HG03064 (cell line): ENCODE results near the gene SAYSD1.

Experiments used
- ATAC-seq: cut with Tn5 transposase; IDR thresholded peaks from one replicate; pipeline ENCODE4 v1.9.1; 2021; ENCODE audit warnings: low read depth; ENCODE audit not compliant: unreplicated experiment

The SAYSD1 gene

GRCh38 chr6:39059496-39060310 lies 55.3 kb downstream of the SAYSD1 start:
- ATAC-seq, result no peak

GRCh38 chr6:39058471-39059147 lies 56.4 kb downstream of the SAYSD1 start:
- no peak for ATAC-seq

GRCh38 chr6:39057251-39058155 lies 57.5 kb downstream of the SAYSD1 start:
- no peak for ATAC-seq

- no peak for ATAC-seq
Measured at GRCh38 chr6:39056681-39057080, 58.3 kb downstream of the SAYSD1 start.

- ATAC-seq, result no peak
Measured at GRCh38 chr6:39056191-39056590, 58.8 kb downstream of the SAYSD1 start.

GRCh38 chr6:39055661-39056060 lies 59.3 kb downstream of the SAYSD1 start:
- ATAC-seq, result no peak

- ATAC-seq, result no peak
Measured at GRCh38 chr6:39054577-39055142, 60.3 kb downstream of the SAYSD1 start.
